ENCODE measurements around the gene LIN28A.

Gene LIN28A

DNA sequence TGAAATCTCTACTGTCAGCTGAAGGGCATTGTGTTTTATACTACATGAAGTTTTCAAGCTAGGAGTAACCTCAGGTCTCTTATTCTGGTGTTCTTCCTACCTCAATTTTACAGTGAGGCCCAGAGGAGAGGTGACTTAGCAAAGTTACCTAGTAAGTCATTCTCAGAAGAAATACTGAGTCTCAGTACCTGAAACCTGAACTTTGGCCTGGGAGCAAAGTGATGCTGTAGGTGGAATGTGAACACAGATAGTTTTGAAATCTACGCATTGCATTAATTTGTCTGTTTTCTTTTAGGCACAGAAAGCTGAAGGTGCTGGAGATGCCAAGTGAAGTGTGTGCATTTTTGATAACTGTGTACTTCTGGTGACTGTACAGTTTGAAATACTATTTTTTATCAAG, 64.2 kb downstream of the LIN28A start:
- no peak for TF ChIP-seq CTCF (IDR thresholded peaks at IDR 0.05; ENCODE audit: low read depth, low read length)
- H3K4me3 ChIP-seq (ENCODE audit: low read depth, low read length), result no peak overlapping the region

GRCh38 chr1:26475989-26476388, 65.4 kb downstream of the LIN28A start:
- no peak overlapping the region for H3K4me3 ChIP-seq (ENCODE audit: low read depth, low read length)

GRCh38 chr1:26476958-26477357, 66.3 kb downstream of the LIN28A start:
- no peak overlapping the region for H3K4me3 ChIP-seq (ENCODE audit: low read depth, low read length)
- TF ChIP-seq CTCF (IDR thresholded peaks at IDR 0.05; ENCODE audit: low read depth, low read length), result no peak

More at GRCh38 chr1:26475989-26476388, 65.4 kb downstream of the LIN28A start:
- no peak for TF ChIP-seq CTCF (IDR thresholded peaks at IDR 0.05; ENCODE audit: low read depth, low read length)

GRCh38 chr1:26477446-26478152, 67.0 kb downstream of the LIN28A start:
- no peak overlapping the region for H3K4me3 ChIP-seq (ENCODE audit: low read depth, low read length)
- TF ChIP-seq CTCF (IDR thresholded peaks at IDR 0.05; ENCODE audit: low read depth, low read length), result no peak

DNA sequence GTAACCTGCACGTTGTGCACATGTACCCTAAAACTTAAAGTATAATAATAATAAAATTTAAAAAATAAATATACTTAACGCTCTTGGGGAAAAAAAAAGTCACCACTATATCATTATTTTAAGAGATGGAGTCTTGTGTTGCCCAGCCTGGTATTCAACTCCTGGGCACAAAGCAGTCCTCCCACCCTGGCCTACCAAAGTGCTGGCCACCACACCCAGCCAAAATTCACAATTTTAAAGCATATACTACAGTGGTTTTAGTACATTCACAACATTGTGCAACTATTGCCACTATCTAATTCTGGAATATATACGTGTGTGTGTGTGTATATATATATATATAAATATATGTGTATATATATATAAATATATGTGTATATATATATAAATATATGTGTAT, 67.5 kb downstream of the LIN28A start:
- no peak overlapping the region for H3K4me3 ChIP-seq (ENCODE audit: low read depth, low read length)
- TF ChIP-seq CTCF (IDR thresholded peaks at IDR 0.05; ENCODE audit: low read depth, low read length), result no peak

- no peak for TF ChIP-seq CTCF (IDR thresholded peaks at IDR 0.05; ENCODE audit: low read depth, low read length)
- H3K4me3 ChIP-seq (ENCODE audit: low read depth, low read length), result no peak overlapping the region
Measured at GRCh38 chr1:26478988-26479387, 68.4 kb downstream of the LIN28A start.
